RKO (cell line): ENCODE data around the gene GALNTL6.
A peak's percentile ranks its signal among the peaks of the same experiment; 100 is the strongest.

Source experiments
- DNase-seq: peaks from one replicate; pipeline ENCODE4 v3.0.0-alpha.2; 2016; ENCODE audit warnings: low spot score

GALNTL6 gene

DNA sequence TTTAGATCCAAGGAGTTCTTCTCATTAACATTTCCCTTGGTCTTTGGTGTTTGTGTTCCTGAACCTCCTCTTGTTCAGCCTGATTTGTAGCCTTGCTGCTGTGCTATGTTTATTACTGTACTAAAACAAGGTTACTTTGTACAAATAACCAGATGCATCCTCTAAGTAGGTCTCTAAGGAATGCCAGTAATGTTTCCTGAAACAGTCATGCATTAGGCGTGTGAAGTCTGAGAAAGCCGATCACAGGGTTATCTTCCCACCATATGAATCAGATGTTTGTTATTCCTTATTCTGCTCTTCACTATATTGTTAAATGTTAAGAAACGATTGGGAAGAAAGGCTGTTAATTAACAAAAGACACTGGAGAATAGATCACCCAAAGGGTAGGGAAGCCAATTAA is 66.9 kb downstream of the GALNTL6 start:
- peak; percentile 37 for DNase-seq

DNA sequence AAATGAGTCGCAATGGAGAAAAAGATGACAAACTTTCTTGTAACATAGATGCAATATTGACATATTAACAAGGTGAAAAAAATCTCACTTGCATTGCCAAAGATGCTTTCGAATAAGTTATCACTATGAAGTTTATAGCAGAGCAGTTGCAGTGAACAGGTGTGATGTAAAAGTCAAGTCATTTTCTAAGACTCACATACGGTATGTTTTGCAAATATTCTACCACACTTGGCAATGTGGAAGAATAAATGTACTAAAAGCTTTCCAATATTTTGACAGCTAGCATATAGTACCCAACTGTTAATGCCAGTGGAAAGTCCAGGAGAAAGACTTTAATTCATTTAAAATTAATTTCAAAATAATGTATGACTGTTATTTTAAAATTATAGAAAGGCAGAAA is 76.5 kb downstream of the GALNTL6 start:
- no peak for DNase-seq

DNA sequence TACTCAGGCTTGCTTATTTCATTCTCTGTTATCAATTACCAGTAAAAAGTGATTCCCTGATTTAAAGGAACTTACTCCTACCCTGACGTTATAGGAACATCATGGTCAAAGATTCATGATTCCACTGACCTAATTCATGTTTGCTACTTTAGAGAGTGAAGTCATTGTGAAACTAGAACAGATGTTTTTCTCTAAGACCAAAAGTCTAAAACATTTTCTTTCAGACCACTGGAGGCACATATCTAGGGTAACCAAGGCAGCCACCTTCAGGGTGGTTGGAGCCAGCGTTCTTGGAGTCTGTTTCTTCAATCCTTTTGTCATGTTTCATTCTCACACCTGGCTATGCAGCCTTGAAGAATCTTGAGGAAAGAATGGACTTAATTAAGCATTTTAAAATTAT is 77.8 kb downstream of the GALNTL6 start:
- DNase-seq, result no peak

DNA sequence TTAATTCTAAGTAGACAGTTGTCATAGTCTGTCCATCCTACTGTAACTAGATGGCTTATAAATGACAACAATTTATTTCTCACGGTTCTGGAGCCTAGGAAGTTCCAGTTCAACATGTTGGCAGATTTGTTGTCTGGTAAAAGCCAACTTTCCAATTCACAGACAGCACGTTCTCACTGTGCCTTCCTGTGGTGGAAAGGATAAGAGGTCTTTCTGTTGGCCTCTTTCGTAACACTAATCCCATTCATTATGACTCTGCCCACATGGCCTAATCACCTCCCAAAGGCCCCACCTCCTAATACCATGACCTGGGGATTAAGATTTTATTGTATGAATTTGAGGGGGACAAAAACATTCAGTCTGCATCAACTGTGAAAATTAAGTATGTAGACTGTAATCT is 83.2 kb downstream of the GALNTL6 start:
- no peak for DNase-seq

DNA sequence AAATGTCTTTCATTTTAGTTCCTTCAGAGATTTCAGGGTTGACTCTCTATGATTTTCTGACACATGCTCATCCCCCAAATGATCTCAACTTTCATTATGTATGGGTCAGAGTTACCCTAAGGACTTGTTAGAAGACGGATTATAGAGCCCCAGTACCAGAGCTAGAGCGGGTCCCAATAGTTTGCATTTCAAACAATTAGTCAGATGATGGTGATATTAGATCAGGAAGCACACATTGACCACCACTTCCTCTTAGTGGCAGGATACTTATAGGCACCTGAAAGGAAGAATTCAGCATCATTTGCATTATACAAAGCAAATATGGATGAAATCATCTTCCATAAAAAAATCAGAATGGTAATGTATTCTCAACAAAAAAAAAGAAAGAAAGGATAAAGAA is 106.1 kb downstream of the GALNTL6 start:
- DNase-seq, result no peak

DNA sequence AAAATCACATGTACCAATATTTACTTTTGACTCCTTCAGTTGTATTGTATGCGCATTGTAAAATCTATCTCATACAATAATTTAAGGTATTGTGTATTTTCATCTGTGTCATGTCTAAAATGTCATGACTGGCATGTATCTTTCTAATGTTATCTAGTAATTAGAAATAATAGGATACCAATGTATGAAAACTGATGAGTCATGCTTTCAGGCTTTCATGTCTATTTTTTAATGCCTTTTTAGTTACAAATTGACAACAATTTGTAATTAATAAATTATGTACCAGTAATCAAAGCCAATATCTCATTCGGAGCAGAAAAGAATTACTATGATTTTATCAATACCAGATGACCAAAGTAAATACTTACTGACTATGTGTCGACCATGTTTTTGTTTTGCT is 107.7 kb downstream of the GALNTL6 start:
- DNase-seq, result no peak

DNA sequence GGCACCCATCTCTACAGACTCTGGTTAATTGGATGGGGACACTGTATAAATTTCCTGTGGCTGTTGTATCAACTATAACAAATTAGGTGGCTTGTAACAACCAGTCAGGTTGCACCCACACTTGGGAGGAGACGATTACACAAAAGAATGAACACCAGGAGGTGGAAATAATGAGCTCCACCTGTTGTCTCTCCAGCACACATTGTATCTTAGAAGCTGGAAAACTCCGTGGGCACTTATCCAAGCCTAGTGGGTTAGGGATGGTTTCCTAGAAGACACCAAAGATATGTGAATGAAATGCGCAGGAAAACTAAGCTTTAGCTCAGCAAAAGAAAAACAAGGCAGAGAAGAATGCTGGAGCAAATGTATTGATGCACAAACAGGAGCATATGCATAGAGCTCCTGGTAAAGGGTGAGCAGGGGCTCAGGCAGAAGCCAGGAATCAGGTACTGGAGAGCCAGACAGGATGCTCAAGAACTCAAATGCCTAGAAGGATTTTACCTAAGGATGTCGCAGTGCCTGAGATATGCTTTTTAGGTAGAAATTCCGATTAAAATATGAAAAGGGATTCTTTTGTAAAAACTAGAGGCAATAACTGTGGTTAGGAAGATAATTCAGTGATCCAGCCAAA is 111.7 kb downstream of the GALNTL6 start:
- no peak for DNase-seq

DNA sequence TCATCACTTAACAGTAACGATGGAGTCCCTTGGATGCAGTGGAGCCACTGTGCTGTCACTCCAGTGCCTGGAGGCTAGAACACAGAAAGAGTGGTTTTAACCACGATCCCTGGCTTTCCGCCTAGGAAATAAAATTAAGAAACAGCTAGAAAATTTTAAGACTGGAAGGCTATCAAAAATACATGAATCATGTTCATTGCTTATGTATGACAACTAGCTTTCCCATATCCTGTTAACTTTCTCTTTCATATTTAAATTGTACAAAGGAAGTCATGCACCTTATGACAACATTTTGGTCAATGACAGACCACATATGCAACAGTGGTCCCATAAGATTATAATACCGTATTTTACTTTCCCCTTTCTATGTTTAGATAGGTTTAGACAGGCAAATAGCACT is 115.1 kb downstream of the GALNTL6 start:
- no peak for DNase-seq

DNA sequence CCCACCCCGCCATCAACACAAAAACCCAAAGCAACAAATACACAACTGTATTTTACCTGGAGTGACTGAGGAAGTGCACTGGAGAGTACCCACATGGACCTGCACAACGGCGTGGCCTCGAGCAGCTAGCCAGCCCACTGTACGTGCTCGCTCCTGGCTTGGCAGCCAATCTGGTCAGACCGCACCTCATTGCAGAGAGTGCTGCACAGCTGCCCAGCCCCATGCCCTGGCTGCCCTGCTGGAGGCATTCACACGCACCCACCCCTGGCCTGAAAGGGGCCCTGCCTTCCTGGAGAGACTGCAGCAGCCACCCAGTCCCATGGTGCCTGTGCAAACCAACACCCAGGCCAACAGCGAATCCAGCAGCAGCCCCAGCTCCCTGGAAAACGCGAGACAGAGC is 116.3 kb downstream of the GALNTL6 start:
- DNase-seq, result no peak

DNA sequence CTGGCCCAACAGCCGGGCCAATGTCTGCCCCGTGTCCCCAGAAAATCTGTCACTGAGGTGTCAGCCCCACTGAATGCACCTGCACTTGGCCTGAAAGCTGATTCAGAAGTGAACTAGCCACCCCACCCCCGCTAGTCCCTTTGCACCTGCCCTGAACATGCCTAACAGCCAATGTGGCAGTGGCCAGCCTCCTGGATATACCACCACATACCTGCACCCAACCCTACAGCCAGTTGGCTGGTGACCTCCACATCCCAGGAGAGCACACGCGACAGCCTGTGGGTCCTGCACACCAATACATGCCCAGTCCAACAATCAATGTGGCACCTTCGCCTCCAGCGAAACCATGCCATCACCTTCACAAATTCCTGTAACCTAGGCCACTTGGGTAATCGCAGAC is 116.7 kb downstream of the GALNTL6 start:
- no peak for DNase-seq

DNA sequence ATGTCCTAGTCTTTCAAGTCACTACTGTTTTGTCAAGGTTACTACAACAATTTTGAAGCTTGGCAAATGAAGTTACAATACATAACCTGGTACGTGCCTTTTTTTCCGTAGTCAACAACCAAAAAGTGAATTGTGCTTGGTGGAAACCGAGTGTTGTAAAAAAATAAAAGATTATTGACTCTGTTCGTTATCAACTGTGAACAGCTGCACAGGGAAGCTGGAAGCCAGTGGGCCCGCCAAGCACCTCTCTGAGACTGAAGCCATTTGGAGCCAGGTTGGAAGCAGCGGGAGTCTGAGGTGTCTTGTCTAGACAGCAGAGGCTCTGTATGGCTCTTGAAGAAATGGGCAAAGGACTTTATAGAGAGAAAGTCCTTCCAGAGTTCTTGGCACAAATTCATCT is 119.0 kb downstream of the GALNTL6 start:
- no peak for DNase-seq

DNA sequence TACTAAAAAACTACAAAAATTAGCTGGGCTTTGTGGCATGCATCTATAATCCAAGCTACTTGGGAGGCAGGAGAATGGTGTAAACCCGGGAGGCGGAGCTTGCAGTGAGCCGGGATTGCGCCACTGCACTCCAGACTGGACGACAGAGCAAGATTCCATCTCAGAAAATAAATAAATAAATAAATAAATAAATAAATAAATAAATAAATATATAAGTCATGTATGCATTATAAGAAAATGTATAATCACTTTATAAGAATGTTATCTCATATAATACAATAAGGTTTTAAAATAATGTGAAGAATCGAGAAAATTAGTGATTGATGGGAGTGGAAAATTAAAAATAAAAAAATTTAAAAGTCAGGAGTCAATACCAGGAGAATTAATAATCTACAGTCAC is 127.5 kb downstream of the GALNTL6 start:
- no peak for DNase-seq

DNA sequence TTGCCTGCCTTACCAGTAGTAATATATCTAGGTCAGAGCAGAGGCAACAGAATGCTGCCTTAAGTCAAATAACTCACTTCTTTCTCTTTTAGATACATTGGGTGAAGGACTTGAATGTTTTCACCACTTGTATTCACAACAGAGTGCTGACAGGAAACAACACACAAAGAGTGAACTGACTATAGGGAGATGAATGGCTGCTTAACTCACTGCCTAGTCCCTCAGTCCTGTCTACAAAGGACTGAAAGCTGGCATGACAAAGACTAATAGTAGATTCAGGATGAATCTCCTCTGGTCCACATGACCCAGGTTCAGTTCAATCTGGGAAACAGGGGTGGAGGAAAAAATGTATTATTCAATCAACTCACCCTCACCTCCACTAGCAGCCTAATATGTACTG is 134.2 kb downstream of the GALNTL6 start:
- no peak for DNase-seq

DNA sequence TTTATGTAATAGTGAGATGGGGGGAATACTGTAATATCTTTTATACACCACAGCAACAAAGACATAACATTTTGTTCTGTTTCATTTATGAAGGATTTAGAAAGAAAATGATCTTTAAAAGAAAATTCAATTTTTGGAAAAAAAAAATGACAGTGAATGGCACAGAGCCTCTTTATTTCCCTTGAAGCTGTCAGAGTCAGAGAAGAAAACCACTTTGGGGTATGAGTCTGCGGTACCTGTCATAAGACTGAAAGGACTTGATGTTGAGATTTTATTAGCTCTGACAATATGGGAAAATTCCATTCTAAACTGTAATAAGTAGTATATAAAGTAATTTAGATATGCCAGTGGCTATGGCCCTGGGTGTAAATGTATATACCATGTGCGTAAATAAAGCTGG is 134.8 kb downstream of the GALNTL6 start:
- DNase-seq, result no peak

DNA sequence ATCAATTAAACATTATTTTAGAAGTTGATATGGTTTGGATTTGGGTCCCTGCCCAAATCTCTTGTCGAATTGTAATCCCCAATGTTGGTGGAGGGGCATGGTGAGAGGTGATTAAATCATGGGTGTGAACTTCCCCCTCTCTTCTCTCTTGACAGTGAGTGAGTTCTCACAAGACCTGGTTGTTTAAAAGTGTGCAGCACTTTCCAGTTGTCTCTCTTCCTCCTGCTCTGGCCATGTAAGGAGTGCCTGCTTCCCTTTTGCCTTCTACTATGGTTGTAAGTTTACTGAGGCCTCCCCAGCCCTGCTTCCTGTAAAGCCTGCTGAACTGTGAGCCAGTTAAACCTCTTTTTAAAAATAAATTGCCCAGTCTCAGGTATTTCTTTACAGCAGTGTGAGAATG is 141.4 kb downstream of the GALNTL6 start:
- DNase-seq, result peak; percentile 2

DNA sequence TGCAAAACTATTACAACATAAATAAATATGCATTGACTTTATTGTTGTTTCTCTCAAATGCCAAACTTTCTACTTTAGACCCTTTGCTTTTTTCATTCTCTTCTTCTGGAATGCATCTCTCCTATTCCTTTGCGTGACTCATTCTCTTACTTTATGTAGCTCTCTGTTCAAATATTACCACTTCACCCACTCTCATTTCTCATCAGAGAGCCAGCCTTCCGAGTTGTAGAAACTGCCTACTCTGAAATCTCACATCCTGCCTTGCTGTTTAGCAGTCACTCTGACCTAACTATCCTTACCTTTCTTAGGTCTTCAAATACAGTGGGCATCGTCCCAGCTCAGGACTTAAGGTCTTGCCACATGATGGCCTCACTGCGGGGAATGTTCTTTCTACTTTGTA is 143.5 kb downstream of the GALNTL6 start:
- DNase-seq, result no peak

DNA sequence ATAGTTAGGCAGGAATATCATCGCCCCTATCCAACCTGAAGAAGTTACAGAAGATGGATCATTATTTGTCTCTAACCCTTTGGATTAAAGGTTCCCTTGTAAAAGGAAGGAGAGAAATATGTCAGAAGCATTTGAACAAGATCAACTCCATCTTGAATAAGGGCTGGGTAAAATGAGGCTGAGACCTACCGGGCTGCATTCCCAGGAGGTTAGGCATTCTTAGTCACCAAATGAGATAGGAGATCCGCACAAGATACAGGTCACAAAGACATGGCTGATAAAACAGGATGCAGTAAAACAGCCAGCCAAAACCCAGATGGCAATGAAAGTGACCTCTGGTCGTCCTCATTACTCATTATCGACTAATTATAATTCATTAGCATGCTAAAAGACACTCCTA is 148.9 kb downstream of the GALNTL6 start:
- no peak for DNase-seq

DNA sequence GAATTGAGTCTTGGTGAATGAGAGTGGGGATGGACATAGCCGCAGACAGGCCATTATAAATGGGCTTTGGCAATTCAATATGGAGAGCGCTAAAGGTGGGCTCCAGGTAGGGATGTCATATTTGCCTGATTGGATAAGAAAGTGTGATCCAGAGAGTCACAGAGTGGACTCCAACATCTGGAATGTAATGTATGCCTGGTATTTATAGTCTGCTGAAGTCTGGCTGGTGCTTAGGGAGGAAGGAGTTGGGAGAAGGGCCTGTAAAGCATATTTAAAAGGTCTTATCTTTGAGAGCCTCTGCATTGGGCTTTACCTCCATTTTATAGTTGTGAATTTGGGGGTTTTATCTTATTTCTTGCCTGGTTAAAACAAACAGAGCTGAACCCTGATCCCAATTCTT is 153.2 kb downstream of the GALNTL6 start:
- DNase-seq, result no peak

DNA sequence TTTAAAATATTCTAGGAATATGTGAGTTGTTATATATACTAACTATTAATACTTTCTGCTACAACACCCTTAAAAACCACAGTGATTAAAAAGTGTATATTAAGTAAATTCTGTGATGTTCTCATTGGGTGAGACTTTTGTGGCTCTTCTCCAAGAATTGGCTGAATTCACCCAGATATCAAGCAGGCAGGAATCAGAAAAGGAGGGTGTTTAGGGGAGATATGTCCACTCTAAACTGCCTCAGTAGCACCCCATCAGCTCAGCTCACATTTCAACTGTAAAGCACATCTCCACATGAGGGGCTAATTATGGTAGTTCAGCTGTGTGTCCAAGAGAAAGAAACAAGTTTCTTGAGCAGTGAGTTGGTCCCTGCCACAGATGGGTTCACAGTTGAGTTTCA is 165.0 kb downstream of the GALNTL6 start:
- DNase-seq, result no peak

DNA sequence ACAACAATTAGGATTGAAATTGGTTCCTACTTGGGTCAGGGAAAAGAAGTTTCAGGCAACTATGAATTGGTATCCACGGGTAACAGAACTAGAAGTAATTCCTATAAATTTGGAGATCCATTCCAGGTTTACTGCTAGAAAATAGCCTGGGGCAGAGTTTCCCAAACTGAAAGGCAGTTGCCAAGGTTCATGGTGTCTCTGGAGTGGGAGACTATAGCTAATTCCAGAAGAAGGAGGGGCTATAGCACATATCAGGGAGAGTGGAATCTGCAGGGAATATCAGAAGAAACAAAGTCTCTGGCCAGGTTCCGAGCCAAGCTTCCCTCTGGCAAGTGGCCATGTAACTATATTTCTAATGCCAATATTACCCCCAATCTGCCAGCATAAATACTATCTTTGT is 166.3 kb downstream of the GALNTL6 start:
- no peak for DNase-seq

DNA sequence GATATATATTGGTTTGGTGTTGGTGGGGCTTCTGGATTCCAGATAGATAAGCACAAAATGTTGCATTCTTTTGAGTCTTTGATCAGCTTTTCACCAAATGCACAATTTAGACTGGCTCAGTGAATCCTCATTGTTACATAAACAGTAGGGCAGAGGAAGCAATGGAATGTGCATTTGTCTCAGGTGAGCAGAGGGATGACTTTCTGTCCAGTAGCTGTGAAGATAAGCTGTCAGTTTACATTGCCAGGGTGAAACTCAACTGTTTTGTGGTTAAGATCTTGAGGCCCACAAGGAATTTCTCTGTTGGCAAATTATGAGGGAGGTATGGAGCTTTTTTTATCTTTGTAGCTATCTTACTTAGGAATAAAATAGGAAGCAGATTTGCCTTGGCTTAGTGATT is 168.0 kb downstream of the GALNTL6 start:
- DNase-seq, result no peak

DNA sequence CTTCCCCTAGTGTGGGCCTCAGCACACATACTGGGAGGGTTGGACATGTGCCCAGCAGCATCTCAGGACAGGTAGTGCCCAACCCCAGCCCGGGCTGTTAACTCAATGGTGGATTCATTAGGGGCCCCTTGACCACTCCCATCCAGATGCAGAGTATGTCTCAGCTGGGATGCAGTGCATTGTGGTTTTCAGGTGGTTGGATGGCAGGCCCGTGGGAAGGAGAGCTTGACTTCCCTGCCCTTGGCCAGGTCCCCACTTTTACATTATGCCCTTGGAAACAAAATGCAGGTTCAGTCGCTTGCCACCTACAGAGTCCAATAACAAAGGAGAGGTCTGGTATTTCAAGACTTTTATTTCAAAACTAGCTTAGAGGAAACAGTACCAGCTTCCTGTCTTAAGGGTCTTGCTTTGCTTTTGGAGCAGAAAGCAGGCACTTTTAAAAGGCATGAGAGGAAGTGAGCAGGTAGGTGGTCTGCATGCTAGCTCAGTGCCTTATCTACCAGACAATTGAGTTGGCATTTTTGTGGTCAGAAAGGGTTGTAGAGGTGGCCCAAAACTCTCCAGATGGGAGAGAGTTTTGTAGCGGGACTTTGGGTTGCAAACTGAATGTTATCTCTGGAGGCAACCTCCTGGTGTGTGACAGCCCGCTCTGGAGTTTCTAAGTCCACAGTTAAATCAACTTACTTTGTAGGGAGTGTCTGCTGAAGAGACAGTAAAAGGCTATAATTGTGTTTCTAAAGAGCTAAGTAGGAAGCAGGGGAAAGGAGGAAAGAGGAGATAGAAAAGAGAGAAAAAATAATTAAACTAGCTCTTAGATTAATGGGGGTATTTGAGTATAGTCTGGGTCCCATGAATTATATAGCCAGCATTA is 171.0 kb downstream of the GALNTL6 start:
- DNase-seq, result no peak

DNA sequence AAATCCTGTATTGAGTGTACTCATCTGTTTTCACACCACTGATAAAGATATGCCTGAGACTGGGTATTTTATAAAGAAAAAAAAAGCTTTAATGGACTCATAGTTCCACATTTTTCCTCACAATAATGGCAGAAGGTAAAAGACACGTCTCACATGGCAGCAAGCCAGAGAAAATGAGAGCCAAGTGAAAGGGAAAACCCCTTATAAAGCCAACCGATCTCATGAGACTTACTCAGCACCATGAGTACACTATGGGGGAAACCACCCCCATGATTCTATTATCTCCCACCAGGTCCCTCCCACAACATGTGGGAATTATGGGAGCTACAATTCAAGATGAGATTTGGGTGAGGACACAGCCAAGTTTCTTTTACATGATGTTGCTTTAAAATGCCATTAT is 171.9 kb downstream of the GALNTL6 start:
- no peak for DNase-seq

DNA sequence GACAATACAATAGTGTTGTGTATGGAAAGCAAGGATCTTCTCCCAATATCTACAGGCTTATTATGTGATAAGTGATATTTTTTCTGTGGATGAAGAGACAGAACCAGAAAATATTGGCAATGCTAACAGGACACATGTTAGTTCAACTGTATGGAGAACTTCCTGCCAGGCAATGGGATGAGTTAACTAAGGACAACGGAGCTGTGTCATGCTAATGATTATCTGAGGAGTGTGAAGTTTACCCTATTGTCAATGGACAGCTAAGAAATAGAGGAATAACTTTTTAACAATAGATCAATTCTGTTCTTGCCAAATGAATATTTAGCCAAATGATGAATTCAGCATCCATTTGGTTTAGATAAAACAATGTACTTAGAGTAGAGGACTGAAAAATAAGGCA is 180.0 kb downstream of the GALNTL6 start:
- DNase-seq, result no peak
